Astrocyte (in vitro differentiated cells and primary cell): ENCODE results near the gene CKAP5.

Experiments used
- CTCF ChIP-seq: IDR thresholded peaks from 2 replicates; pipeline ENCODE4 v1.5.1; 2011; ENCODE audit warnings: low read depth, mild to moderate bottlenecking, inconsistent platforms, low read length, moderate library complexity; ENCODE audit not compliant: insufficient read depth
- EZH2 ChIP-seq: IDR thresholded peaks from 2 replicates; pipeline ENCODE4 v1.6.1; 2012; ENCODE audit warnings: mild to moderate bottlenecking, low read length, inconsistent platforms; ENCODE audit not compliant: insufficient read depth

GRCh38 chr11:46697303-46697702 is 148.8 kb downstream of the CKAP5 start:
- no peak for TF ChIP-seq CTCF
- no peak for TF ChIP-seq EZH2
